T-helper 2 cell treated with Interferon-gamma antibody and Interleukin-4, amounts not matched to agents 5 μg/mL and 100 μg/mL, for 36 hours (primary cell): ENCODE measurements around the gene BSN.

Experiments used
- DNase-seq: peaks from one replicate; pipeline ENCODE4 v3.0.0; 2021; ENCODE audit warnings: low spot score
- H3K27ac Mint-ChIP-seq: one replicate; pipeline ENCODE4 v1.8.0; 2021; ENCODE audit warnings: mild to moderate bottlenecking, mixed read lengths
- H3K27me3 Mint-ChIP-seq: one replicate; pipeline ENCODE4 v1.8.0; 2021; ENCODE audit warnings: low read depth, mixed read lengths
- H3K36me3 Mint-ChIP-seq: one replicate; pipeline ENCODE4 v1.8.0; 2021; ENCODE audit warnings: low read depth, mixed read lengths
- H3K4me1 Mint-ChIP-seq: one replicate; pipeline ENCODE4 v1.8.0; 2021; ENCODE audit warnings: low read depth, mixed read lengths
- H3K4me3 Mint-ChIP-seq: one replicate; pipeline ENCODE4 v1.8.0; 2022; ENCODE audit warnings: mild to moderate bottlenecking, moderate library complexity, mixed read lengths
- H3K9me3 Mint-ChIP-seq: one replicate; pipeline ENCODE4 v1.8.0; 2021; ENCODE audit warnings: mixed read lengths

The BSN gene

GRCh38 chr3:49667701-49668413 lies 113.6 kb downstream of the BSN start:
- Mint-ChIP-seq H3K27ac (no peak overlapping the region), H3K36me3 (no peaks in the 10 kb centered on the region), H3K27me3 (no peaks in the 10 kb centered on the region), H3K9me3 (no peaks in the 10 kb centered on the region), H3K4me1 (peaks cover 7% of the 10 kb centered on the region), H3K4me3 (no peak overlapping the region)
- DNase-seq = no peak

- Mint-ChIP-seq H3K36me3 (no peaks in the 10 kb centered on the region), H3K9me3 (no peaks in the 10 kb centered on the region), H3K4me3 (no peak overlapping the region), H3K27ac (no peak overlapping the region), H3K4me1 (peaks cover 10% of the 10 kb centered on the region), H3K27me3 (no peaks in the 10 kb centered on the region)
- DNase-seq = no peak
These were observed 114.1 kb downstream of the BSN start for GRCh38 chr3:49668414-49668797.

GRCh38 chr3:49668861-49669260 lies 114.6 kb downstream of the BSN start:
- Mint-ChIP-seq H3K27me3 (no peaks in the 10 kb centered on the region), H3K36me3 (no peaks in the 10 kb centered on the region), H3K27ac (no peak overlapping the region), H3K4me3 (no peak overlapping the region), H3K9me3 (no peaks in the 10 kb centered on the region), H3K4me1 (peaks cover 10% of the 10 kb centered on the region)
- no peak for DNase-seq

- no peaks in the 10 kb centered on the region for H3K27me3 Mint-ChIP-seq
- no peak for DNase-seq
- no peak overlapping the region for H3K4me3 Mint-ChIP-seq
These were observed 115.1 kb downstream of the BSN start for GRCh38 chr3:49669352-49669751.

GRCh38 chr3:49670940-49671290 lies 116.6 kb downstream of the BSN start:
- peaks cover 3% of the 10 kb centered on the region for H3K36me3 Mint-ChIP-seq
- H3K27me3 Mint-ChIP-seq = no peaks in the 10 kb centered on the region
- H3K4me1 Mint-ChIP-seq = peaks cover 13% of the 10 kb centered on the region
- H3K27ac Mint-ChIP-seq = no peak overlapping the region
- no peak overlapping the region for H3K4me3 Mint-ChIP-seq
- DNase-seq = no peak
- H3K9me3 Mint-ChIP-seq = no peaks in the 10 kb centered on the region

More at GRCh38 chr3:49669352-49669751, 115.1 kb downstream of the BSN start:
- peaks cover 10% of the 10 kb centered on the region for H3K4me1 Mint-ChIP-seq
- H3K36me3 Mint-ChIP-seq = no peaks in the 10 kb centered on the region
- H3K27ac Mint-ChIP-seq = no peak overlapping the region
- no peaks in the 10 kb centered on the region for H3K9me3 Mint-ChIP-seq

GRCh38 chr3:49671291-49672288 lies 117.3 kb downstream of the BSN start:
- H3K9me3 Mint-ChIP-seq = no peaks in the 10 kb centered on the region
- H3K27ac Mint-ChIP-seq = peak overlapping the region; percentile 51
- H3K4me1 Mint-ChIP-seq = peaks cover 13% of the 10 kb centered on the region
- H3K4me3 Mint-ChIP-seq = peak overlapping the region; percentile 72
- peak; percentile 65 for DNase-seq
- H3K36me3 Mint-ChIP-seq = peaks cover 5% of the 10 kb centered on the region
- no peaks in the 10 kb centered on the region for H3K27me3 Mint-ChIP-seq

GRCh38 chr3:49673121-49673714 lies 118.9 kb downstream of the BSN start:
- peak; percentile 15 for DNase-seq
- peaks cover 13% of the 10 kb centered on the region for H3K4me1 Mint-ChIP-seq
- H3K9me3 Mint-ChIP-seq = no peaks in the 10 kb centered on the region
- peaks cover 7% of the 10 kb centered on the region for H3K36me3 Mint-ChIP-seq
- H3K4me3 Mint-ChIP-seq = peak overlapping the region; percentile 93
- peak overlapping the region; percentile 98 for H3K27ac Mint-ChIP-seq
- H3K27me3 Mint-ChIP-seq = no peaks in the 10 kb centered on the region

GRCh38 chr3:49673715-49674496 lies 119.6 kb downstream of the BSN start, which contains the start of gene APEH:
Gene APEH (plus strand): TSS chr3:49674351. CDS start chr3:49674402, 51 bp downstream.
- H3K4me3 Mint-ChIP-seq = peak within 1 kb of the TSS; percentile 93
- peak; percentile 97 for DNase-seq
- H3K4me1 Mint-ChIP-seq = peaks cover 13% of the 10 kb centered on the region
- H3K27me3 Mint-ChIP-seq = no peaks in the 10 kb centered on the region
- H3K36me3 Mint-ChIP-seq = peaks cover 8% of the 10 kb centered on the region
- H3K27ac Mint-ChIP-seq = peak within 1 kb of the TSS; percentile 98
- H3K9me3 Mint-ChIP-seq = no peaks in the 10 kb centered on the region

- H3K4me1 Mint-ChIP-seq = peaks cover 13% of the 10 kb centered on the region
- DNase-seq = no peak
- H3K36me3 Mint-ChIP-seq = peaks cover 8% of the 10 kb centered on the region
- H3K9me3 Mint-ChIP-seq = no peaks in the 10 kb centered on the region
- H3K27me3 Mint-ChIP-seq = no peaks in the 10 kb centered on the region
- peak overlapping the region; percentile 93 for H3K4me3 Mint-ChIP-seq
- peak overlapping the region; percentile 98 for H3K27ac Mint-ChIP-seq
These were observed 120.3 kb downstream of the BSN start for GRCh38 chr3:49674497-49674983.

- Mint-ChIP-seq H3K27me3 (no peaks in the 10 kb centered on the region), H3K9me3 (no peaks in the 10 kb centered on the region), H3K4me3 (peak overlapping the region; percentile 8), H3K27ac (no peak overlapping the region), H3K36me3 (peaks cover 14% of the 10 kb centered on the region), H3K4me1 (peaks cover 13% of the 10 kb centered on the region)
- no peak for DNase-seq
These were observed 121.6 kb downstream of the BSN start for GRCh38 chr3:49675912-49676311.

GRCh38 chr3:49680493-49681231 lies 126.4 kb downstream of the BSN start:
- peaks cover 20% of the 10 kb centered on the region for H3K36me3 Mint-ChIP-seq
- no peaks in the 10 kb centered on the region for H3K4me1 Mint-ChIP-seq
- no peak for DNase-seq
- H3K9me3 Mint-ChIP-seq = no peaks in the 10 kb centered on the region
- H3K27me3 Mint-ChIP-seq = no peaks in the 10 kb centered on the region
- H3K27ac Mint-ChIP-seq = no peak overlapping the region
- H3K4me3 Mint-ChIP-seq = no peak overlapping the region

GRCh38 chr3:49681232-49681522 lies 126.9 kb downstream of the BSN start:
- Mint-ChIP-seq H3K36me3 (peaks cover 17% of the 10 kb centered on the region), H3K9me3 (no peaks in the 10 kb centered on the region), H3K27me3 (no peaks in the 10 kb centered on the region), H3K4me3 (no peak overlapping the region), H3K27ac (no peak overlapping the region), H3K4me1 (no peaks in the 10 kb centered on the region)
- no peak for DNase-seq

GRCh38 chr3:49681543-49681942 lies 127.3 kb downstream of the BSN start:
- H3K4me3 Mint-ChIP-seq = no peak overlapping the region
- no peaks in the 10 kb centered on the region for H3K27me3 Mint-ChIP-seq
- DNase-seq = no peak
- no peaks in the 10 kb centered on the region for H3K4me1 Mint-ChIP-seq
- H3K36me3 Mint-ChIP-seq = peaks cover 16% of the 10 kb centered on the region
- no peak overlapping the region for H3K27ac Mint-ChIP-seq
- H3K9me3 Mint-ChIP-seq = no peaks in the 10 kb centered on the region
